GM21576 (cell line): ENCODE results near the gene CABLES1.
"Not testable (repeated sequence)": the region's sequence is repeated elsewhere in the genome, so short reads cannot be mapped to it uniquely, and the experiment has no call there.

ENCODE experiments used
- ATAC-seq: cut with Tn5 transposase; IDR thresholded peaks from one replicate; pipeline ENCODE4 v1.9.1; 2021; ENCODE audit warnings: mild to moderate bottlenecking, moderate library complexity; ENCODE audit not compliant: unreplicated experiment

Gene CABLES1

GRCh38 chr18:23109163-23109562 is 26.1 kb upstream of the CABLES1 start:
- ATAC-seq, result not testable (repeated sequence)

DNA sequence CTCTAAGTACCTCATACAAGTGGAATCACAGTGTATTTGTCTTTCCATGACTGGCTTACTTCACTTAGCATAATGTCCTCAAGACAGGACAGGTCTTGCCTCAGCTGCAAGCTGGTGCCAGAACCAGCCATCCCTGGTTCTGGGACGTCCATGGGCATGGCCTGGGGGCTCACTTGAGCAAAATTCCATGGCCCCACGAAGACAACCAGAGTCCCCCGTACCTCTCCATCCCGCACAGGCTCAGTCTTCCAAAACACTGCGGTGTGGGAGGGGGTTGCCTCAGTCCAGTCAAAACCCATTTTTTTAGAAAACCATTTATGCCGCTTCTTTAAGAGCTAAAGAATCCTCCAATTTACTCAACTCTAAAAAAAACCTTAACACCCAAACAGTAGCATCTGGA is 21.7 kb upstream of the CABLES1 start:
- ATAC-seq, result no peak

DNA sequence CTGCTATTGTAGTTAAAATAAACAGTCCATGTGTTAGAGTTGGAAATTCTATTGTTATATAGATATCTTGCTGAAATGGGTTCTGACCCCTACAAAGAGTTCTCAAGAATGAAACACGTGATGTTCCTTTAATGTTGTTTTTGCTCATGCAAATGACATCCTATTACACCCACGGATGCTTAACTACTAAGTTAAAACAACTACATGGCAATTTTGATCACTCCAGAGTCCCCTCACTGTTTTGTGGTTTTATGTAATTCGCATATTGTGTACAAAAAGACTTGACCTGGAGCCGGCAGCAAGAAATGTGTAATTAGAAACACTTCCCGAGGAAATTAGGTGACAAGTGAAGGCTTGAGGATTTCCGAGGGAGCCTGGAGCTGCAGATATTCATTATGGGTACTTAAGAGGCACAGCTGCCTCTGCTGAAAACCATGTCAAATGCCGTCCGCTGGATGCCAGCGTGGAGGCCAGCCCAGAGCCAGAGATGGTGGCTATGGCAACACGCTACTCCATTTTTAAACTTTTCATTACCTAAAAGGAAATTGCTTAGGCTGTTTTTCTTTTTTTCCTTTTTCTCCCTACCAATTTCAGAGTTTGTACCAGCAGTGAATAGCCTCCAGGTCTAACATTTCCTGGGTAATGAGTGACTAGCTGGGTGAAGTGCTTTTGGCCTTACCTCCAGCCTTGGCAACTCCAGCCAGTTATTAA is 21.0 kb upstream of the CABLES1 start:
- no peak for ATAC-seq

DNA sequence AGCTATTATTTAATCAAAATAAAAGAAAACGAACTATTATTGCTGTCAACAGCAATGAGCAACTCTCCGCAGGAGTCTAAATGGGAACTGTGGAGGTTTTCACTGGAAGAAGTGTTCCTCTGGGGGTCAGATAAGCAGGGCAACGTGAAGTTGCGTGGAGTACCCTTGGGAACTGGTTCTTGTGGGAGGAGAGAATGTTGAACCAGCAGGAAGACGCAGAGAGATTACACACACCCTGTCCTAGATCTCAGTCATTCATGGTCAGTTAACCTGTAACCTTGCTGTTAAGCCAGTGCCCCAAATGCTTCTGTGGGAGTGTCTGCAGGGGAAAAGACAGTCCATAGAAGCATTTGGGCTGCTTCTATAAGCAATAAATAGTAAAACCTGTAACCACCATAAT is 20.4 kb upstream of the CABLES1 start:
- ATAC-seq, result no peak

- no peak for ATAC-seq
Measured at GRCh38 chr18:23115683-23116096, 19.6 kb upstream of the CABLES1 start.

- ATAC-seq, result no peak
Measured at GRCh38 chr18:23121133-23121532, 14.2 kb upstream of the CABLES1 start.

DNA sequence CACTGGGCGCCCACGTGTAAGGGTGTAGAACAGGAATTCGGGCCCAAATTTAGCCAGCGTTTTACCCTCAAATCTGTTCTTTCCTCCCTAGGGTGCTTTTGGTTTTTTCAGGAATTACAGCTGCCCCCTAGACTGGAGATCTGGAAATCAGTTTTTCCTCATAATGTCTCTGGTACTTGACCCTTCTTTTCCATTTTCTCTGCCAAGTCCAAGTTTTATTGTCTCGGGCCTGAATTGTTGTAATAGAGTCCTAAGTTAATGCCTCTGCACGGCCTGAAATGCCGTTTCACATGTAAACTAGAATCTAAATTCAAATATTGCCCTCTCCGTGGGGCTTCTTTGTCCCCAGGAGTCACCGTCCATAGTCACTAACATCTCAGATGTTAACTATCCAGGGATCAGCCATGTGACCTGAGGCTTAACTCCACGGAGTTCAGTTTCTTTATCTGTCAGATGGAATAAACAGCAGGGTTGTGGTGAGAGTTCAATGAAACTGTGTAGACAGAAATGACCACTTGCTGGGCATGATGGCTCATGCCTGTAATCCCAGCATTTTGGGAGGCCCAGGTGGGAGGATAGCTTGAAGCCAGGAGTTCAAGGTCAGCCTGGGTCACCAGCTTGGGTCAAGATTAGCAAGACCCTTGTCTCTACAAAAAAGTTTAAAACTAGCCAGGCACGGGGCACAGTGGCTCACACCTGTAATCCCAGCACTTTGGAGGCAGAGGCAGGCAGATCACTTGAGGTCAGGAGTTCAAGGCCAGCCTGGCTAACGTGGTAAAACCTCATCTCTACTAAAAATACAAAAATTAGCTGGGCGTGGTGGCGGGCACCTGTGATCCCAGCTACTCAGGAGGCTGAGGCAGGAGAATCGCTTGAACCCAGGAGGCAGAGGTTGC is 12.7 kb upstream of the CABLES1 start:
- ATAC-seq, result no peak

GRCh38 chr18:23126376-23127056 is 8.8 kb upstream of the CABLES1 start:
- ATAC-seq, result no peak

GRCh38 chr18:23127090-23127489 is 8.2 kb upstream of the CABLES1 start:
- ATAC-seq, result no peak

DNA sequence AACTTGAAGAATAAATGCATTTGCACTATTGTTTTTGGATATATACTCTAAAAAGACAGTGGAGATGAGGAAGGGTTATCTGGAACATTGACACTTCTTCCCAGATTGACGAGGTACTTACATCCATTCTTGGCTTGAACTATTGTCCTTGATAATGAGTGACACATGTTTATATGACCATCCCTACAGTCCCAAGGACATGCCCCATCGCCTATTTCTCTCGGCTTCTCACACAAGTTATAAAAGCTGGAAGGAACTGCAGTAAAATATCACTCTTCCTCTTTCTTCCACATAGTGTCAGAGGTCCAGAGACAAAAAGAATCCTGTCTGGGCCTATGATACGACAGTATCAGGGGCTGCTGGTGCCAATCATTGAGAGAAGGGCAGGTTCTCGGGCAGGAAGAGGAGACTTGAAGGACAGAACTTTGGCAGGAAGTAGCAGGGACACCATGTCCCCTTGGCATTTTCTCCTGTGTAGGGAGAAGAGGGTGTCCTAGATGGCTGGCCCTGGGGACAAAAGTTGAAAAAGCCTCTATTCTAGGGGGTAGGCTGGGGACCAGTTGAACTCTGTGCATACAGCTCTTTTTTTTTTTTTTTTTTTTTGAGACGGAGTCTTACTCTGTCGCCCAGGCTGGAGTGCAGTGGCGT is 5.8 kb upstream of the CABLES1 start:
- ATAC-seq, result no peak

DNA sequence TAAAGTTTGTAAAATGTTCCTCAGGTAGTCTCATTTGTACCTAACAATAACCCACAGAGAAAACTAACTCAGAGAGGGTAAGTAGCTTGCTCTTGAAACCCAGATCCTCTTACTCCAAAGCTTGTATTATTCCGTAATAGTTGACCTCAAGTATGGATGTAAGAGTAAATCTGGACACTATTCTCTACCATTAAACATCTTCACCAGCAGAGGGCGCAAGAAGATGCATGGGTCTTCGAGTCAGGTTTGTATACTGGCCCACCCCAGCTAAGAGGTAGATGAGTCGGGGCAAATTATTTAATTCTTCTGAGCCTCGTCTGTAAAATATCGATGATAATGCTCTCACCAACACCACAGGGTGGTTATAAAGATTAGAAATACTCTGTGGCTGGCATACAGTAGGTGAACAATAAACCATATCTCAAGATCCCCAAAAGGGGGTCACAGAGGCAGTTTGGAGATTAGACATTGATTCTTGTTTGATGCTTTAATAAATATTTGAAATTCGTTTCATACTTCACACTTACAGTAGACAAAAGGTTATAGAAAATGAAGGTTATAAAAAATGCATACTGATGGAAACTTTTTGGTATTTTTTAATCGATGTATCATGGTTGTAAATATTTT is 3.5 kb upstream of the CABLES1 start:
- ATAC-seq, result no peak

DNA sequence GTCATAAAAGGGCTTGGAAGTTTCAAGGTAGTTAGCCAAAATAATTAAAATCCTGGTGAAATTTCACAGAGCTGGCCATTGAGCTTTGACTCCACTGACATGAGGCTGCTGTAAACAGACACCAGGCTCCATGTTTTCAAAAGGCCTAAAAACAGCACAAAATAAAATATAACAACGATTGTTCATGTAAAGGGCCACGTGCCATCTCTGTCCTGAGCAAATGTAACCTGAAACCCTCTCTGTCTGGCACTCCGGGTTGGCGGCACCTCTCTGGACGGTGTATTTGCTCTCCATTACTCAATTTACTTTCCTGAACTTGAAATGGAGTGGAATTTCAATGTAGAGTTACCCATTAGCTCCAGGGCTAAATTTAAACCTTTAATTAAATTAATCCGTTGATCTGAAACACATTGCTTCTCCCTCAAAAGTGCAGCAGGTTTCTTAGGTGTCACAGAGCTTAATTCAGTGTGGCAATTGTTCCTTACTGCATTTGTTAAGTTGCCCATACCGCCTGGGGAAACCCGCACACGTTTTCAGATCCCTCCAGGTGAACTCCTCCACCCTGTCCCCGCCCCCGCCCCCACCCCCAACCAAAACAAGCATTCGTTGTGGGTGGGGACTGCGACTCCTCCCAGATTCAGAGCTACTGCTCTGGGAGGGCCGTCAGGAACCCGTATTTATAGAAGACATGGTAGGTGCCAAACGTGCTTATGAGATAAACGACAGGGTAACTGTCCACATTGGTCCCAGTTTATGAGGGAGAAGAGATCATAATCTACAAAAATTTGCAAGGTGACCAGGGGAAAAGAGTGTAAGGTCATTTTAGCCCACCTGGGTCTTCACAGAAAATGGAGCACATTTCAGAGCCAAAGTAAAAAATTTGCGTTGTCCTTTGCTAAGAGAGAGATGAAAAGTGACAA is 1.2 kb upstream of the CABLES1 start:
- ATAC-seq, result peak; percentile 55

GRCh38 chr18:23135550-23136325 is 453 bp downstream of the CABLES1 start:
- no peak for ATAC-seq

GRCh38 chr18:23136326-23137096 is 1.2 kb downstream of the CABLES1 start:
- no peak for ATAC-seq

- no peak for ATAC-seq
Measured at GRCh38 chr18:23137097-23137635, 1.9 kb downstream of the CABLES1 start.

GRCh38 chr18:23137788-23138216 is 2.5 kb downstream of the CABLES1 start:
- ATAC-seq, result no peak

DNA sequence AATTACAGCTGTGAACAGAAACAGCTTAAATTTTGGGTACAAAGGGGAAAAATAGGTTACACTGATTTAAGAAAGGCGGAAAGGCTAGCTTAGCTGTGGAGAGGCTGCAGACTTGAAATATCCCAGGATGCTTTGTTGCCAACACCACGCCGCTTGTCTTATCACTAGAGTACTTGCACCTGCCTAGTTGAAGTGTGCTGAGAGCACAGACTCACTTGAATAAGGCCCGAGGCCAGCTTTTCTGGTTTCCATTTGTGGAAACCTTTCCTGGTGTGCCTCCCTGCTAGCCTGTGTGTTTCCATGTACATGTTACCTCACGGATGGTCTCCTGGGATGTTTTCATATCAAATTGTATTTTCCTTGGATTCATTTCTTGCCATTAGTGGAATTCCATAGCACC is 3.2 kb downstream of the CABLES1 start:
- ATAC-seq, result no peak
